Activated T-cell treated with anti-CD3 and anti-CD28 coated beads, Interleukin-2, amount 50 U/mL, for 24 hours (primary cell): Measurements from ENCODE around the gene KIF26B.

Experiments used
- DNase-seq: peaks from one replicate; pipeline ENCODE4 v3.0.0-alpha.2; 2020
- H3K27ac Mint-ChIP-seq: 2 replicates; pipeline ENCODE4 v1.8.0; 2020; ENCODE audit warnings: mild to moderate bottlenecking, mixed read lengths
- H3K27me3 Mint-ChIP-seq: 2 replicates; pipeline ENCODE4 v1.8.0; 2020; ENCODE audit warnings: mixed read lengths
- H3K36me3 Mint-ChIP-seq: 2 replicates; pipeline ENCODE4 v1.8.0; 2020; ENCODE audit warnings: low read depth, mixed read lengths
- H3K4me1 Mint-ChIP-seq: 2 replicates; pipeline ENCODE4 v1.8.0; 2020; ENCODE audit warnings: low read depth, mixed read lengths
- H3K4me3 Mint-ChIP-seq: 2 replicates; pipeline ENCODE4 v1.8.0; 2020; ENCODE audit warnings: mild to moderate bottlenecking, moderate library complexity, mixed read lengths
- H3K9me3 Mint-ChIP-seq: 2 replicates; pipeline ENCODE4 v1.8.0; 2020; ENCODE audit warnings: mixed read lengths

The KIF26B gene

GRCh38 chr1:245448975-245449431 is 294.2 kb downstream of the KIF26B start:
- H3K4me3 Mint-ChIP-seq, result no peak overlapping the region
- no peak for DNase-seq
- no peaks in the 10 kb centered on the region for H3K27me3 Mint-ChIP-seq
- no peaks in the 10 kb centered on the region for H3K36me3 Mint-ChIP-seq
- H3K4me1 Mint-ChIP-seq, result no peaks in the 10 kb centered on the region
- H3K27ac Mint-ChIP-seq, result no peak overlapping the region
- no peaks in the 10 kb centered on the region for H3K9me3 Mint-ChIP-seq

- Mint-ChIP-seq H3K36me3 (no peaks in the 10 kb centered on the region), H3K27ac (no peak overlapping the region), H3K27me3 (peaks cover 4% of the 10 kb centered on the region), H3K4me1 (no peaks in the 10 kb centered on the region), H3K9me3 (no peaks in the 10 kb centered on the region), H3K4me3 (no peak overlapping the region)
- DNase-seq, result no peak
Observed at GRCh38 chr1:245453541-245453940, 298.8 kb downstream of the KIF26B start.

- Mint-ChIP-seq H3K4me3 (no peak overlapping the region), H3K27me3 (peaks cover 4% of the 10 kb centered on the region)
Observed at GRCh38 chr1:245454051-245454450, 299.3 kb downstream of the KIF26B start.

GRCh38 chr1:245457562-245457961 is 302.8 kb downstream of the KIF26B start:
- no peaks in the 10 kb centered on the region for H3K36me3 Mint-ChIP-seq
- H3K9me3 Mint-ChIP-seq, result no peaks in the 10 kb centered on the region
- no peaks in the 10 kb centered on the region for H3K4me1 Mint-ChIP-seq
- H3K4me3 Mint-ChIP-seq, result no peak overlapping the region
- H3K27ac Mint-ChIP-seq, result no peak overlapping the region
- no peak for DNase-seq
- peaks cover 4% of the 10 kb centered on the region for H3K27me3 Mint-ChIP-seq

More at GRCh38 chr1:245454051-245454450, 299.3 kb downstream of the KIF26B start:
- Mint-ChIP-seq H3K4me1 (no peaks in the 10 kb centered on the region), H3K27ac (no peak overlapping the region), H3K9me3 (no peaks in the 10 kb centered on the region), H3K36me3 (no peaks in the 10 kb centered on the region)
- DNase-seq, result no peak

GRCh38 chr1:245458234-245458633 is 303.4 kb downstream of the KIF26B start:
- no peak for DNase-seq
- no peak overlapping the region for H3K4me3 Mint-ChIP-seq
- H3K9me3 Mint-ChIP-seq, result no peaks in the 10 kb centered on the region
- no peaks in the 10 kb centered on the region for H3K4me1 Mint-ChIP-seq
- H3K36me3 Mint-ChIP-seq, result no peaks in the 10 kb centered on the region
- peaks cover 4% of the 10 kb centered on the region for H3K27me3 Mint-ChIP-seq
- H3K27ac Mint-ChIP-seq, result no peak overlapping the region

GRCh38 chr1:245458761-245459174 is 304.0 kb downstream of the KIF26B start:
- Mint-ChIP-seq H3K27ac (no peak overlapping the region), H3K4me3 (no peak overlapping the region), H3K36me3 (no peaks in the 10 kb centered on the region), H3K9me3 (no peaks in the 10 kb centered on the region), H3K27me3 (peaks cover 4% of the 10 kb centered on the region), H3K4me1 (no peaks in the 10 kb centered on the region)
- no peak for DNase-seq

GRCh38 chr1:245459621-245460020 is 304.8 kb downstream of the KIF26B start:
- no peak overlapping the region for H3K27ac Mint-ChIP-seq
- peaks cover 4% of the 10 kb centered on the region for H3K27me3 Mint-ChIP-seq
- no peak overlapping the region for H3K4me3 Mint-ChIP-seq
- H3K36me3 Mint-ChIP-seq, result no peaks in the 10 kb centered on the region
- peaks cover 4% of the 10 kb centered on the region for H3K9me3 Mint-ChIP-seq
- DNase-seq, result no peak
- no peaks in the 10 kb centered on the region for H3K4me1 Mint-ChIP-seq

- Mint-ChIP-seq H3K4me3 (no peak overlapping the region), H3K4me1 (no peaks in the 10 kb centered on the region), H3K27me3 (no peaks in the 10 kb centered on the region), H3K27ac (no peak overlapping the region), H3K36me3 (no peaks in the 10 kb centered on the region), H3K9me3 (peaks cover 4% of the 10 kb centered on the region)
- no peak for DNase-seq
Observed at GRCh38 chr1:245461681-245462080, 306.9 kb downstream of the KIF26B start.

- Mint-ChIP-seq H3K27me3 (no peaks in the 10 kb centered on the region), H3K36me3 (no peaks in the 10 kb centered on the region), H3K9me3 (peaks cover 4% of the 10 kb centered on the region), H3K4me1 (no peaks in the 10 kb centered on the region), H3K27ac (no peak overlapping the region), H3K4me3 (no peak overlapping the region)
- DNase-seq, result no peak
Observed at GRCh38 chr1:245462161-245462560, 307.4 kb downstream of the KIF26B start.

- Mint-ChIP-seq H3K4me1 (no peaks in the 10 kb centered on the region), H3K36me3 (no peaks in the 10 kb centered on the region), H3K27me3 (no peaks in the 10 kb centered on the region), H3K9me3 (peaks cover 4% of the 10 kb centered on the region), H3K4me3 (no peak overlapping the region), H3K27ac (no peak overlapping the region)
- no peak for DNase-seq
Observed at GRCh38 chr1:245463392-245464165, 308.8 kb downstream of the KIF26B start.

- Mint-ChIP-seq H3K27ac (peak overlapping the region; percentile 74), H3K36me3 (no peaks in the 10 kb centered on the region), H3K4me1 (no peaks in the 10 kb centered on the region), H3K27me3 (no peaks in the 10 kb centered on the region), H3K4me3 (no peak overlapping the region), H3K9me3 (peaks cover 4% of the 10 kb centered on the region)
- no peak for DNase-seq
Observed at GRCh38 chr1:245464290-245464689, 309.5 kb downstream of the KIF26B start.

- H3K4me1 Mint-ChIP-seq, result no peaks in the 10 kb centered on the region
- DNase-seq, result no peak
- no peaks in the 10 kb centered on the region for H3K27me3 Mint-ChIP-seq
- H3K9me3 Mint-ChIP-seq, result peaks cover 4% of the 10 kb centered on the region
- H3K27ac Mint-ChIP-seq, result no peak overlapping the region
- no peaks in the 10 kb centered on the region for H3K36me3 Mint-ChIP-seq
- no peak overlapping the region for H3K4me3 Mint-ChIP-seq
Observed at GRCh38 chr1:245465666-245466065, 310.9 kb downstream of the KIF26B start.

GRCh38 chr1:245466261-245466660 is 311.5 kb downstream of the KIF26B start:
- peaks cover 4% of the 10 kb centered on the region for H3K9me3 Mint-ChIP-seq
- H3K4me3 Mint-ChIP-seq, result no peak overlapping the region
- no peaks in the 10 kb centered on the region for H3K4me1 Mint-ChIP-seq
- H3K27ac Mint-ChIP-seq, result no peak overlapping the region
- no peaks in the 10 kb centered on the region for H3K27me3 Mint-ChIP-seq
- no peak for DNase-seq
- H3K36me3 Mint-ChIP-seq, result no peaks in the 10 kb centered on the region

- H3K4me1 Mint-ChIP-seq, result no peaks in the 10 kb centered on the region
- DNase-seq, result no peak
- peaks cover 4% of the 10 kb centered on the region for H3K9me3 Mint-ChIP-seq
- no peak overlapping the region for H3K4me3 Mint-ChIP-seq
- H3K36me3 Mint-ChIP-seq, result no peaks in the 10 kb centered on the region
- no peak overlapping the region for H3K27ac Mint-ChIP-seq
- no peaks in the 10 kb centered on the region for H3K27me3 Mint-ChIP-seq
Observed at GRCh38 chr1:245467804-245468203, 313.0 kb downstream of the KIF26B start.

GRCh38 chr1:245469006-245469405 is 314.2 kb downstream of the KIF26B start:
- DNase-seq, result no peak
- Mint-ChIP-seq H3K27me3 (no peaks in the 10 kb centered on the region), H3K9me3 (peaks cover 2% of the 10 kb centered on the region), H3K27ac (no peak overlapping the region), H3K36me3 (no peaks in the 10 kb centered on the region), H3K4me3 (no peak overlapping the region), H3K4me1 (no peaks in the 10 kb centered on the region)
